Neutrophil (primary cell): Measurements from ENCODE around the gene ADAD2.

ENCODE experiments used
- H3K27ac ChIP-seq: fragments of 200-600 bp; sonication (generic); 2 replicates; pipeline ENCODE4 v1.5.1; 2016; ENCODE audit warnings: mild to moderate bottlenecking, moderate library complexity
- H3K27me3 ChIP-seq: fragments of 200-600 bp; sonication (generic); 2 replicates; pipeline ENCODE4 v1.6.0; 2016; ENCODE audit warnings: mild to moderate bottlenecking
- H3K36me3 ChIP-seq: fragments of 200-600 bp; sonication (generic); 2 replicates; pipeline ENCODE4 v1.5.1; 2017
- H3K4me1 ChIP-seq, 2 experiments: fragments of 200-600 bp in 1 of 2; sonication (generic) in 1 of 2; 1 replicate in 1 of 2; 2 replicates in 1 of 2; pipeline versions ENCODE4 v1.5.1 to v1.6.1; 2013 to 2016; ENCODE audit warnings: low read depth in 1 of 2, low read length in 1 of 2, mild to moderate bottlenecking in 1 of 2, moderate library complexity in 1 of 2; ENCODE audit not compliant: control insufficient read depth in 1 of 2, insufficient read depth in 1 of 2
- H3K4me3 ChIP-seq, 2 experiments: fragments of 200-600 bp in 1 of 2; sonication (generic) in 1 of 2; 1 replicate in 1 of 2; 2 replicates in 1 of 2; pipeline ENCODE4 v1.5.1; 2013 to 2016; ENCODE audit warnings: low read depth in 1 of 2, low read length in 1 of 2, mild to moderate bottlenecking in 1 of 2, moderate library complexity in 1 of 2
- H3K9me3 ChIP-seq: fragments of 200-600 bp; sonication (generic); 2 replicates; pipeline ENCODE4 v1.5.1; 2016
- TF ChIP-seq, protein P1 (sequence below): fragments of 200-600 bp; sonication (generic); IDR thresholded peaks from 2 replicates; pipeline ENCODE4 v1.5.1; 2016; ENCODE audit warnings: antibody characterized with exemption

ADAD2 gene

DNA sequence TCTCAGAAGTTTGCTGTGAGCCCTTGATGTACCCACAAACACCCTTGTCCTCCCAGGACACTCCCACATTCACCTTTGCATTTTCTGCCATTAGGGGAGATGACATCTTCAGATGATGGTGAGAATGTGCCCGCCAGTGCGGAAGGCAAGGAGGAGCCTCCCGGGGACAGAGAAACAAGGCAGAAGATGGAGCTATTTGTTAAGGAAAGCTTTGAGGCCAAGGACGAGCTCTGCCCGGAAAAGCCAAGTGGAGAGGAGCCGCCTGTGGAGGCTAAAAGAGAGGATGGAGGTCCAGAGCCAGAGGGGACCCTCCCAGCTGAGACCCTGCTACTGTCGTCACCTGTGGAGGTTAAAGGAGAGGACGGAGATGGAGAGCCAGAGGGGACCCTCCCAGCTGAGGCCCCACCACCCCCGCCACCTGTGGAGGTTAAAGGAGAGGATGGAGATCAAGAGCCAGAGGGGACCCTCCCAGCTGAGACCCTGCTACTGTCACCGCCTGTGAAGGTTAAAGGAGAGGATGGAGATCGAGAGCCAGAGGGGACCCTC lies 21.1 kb upstream of the ADAD2 start:
- H3K27ac ChIP-seq: no peak overlapping the region
- TF ChIP-seq, protein P1, sequence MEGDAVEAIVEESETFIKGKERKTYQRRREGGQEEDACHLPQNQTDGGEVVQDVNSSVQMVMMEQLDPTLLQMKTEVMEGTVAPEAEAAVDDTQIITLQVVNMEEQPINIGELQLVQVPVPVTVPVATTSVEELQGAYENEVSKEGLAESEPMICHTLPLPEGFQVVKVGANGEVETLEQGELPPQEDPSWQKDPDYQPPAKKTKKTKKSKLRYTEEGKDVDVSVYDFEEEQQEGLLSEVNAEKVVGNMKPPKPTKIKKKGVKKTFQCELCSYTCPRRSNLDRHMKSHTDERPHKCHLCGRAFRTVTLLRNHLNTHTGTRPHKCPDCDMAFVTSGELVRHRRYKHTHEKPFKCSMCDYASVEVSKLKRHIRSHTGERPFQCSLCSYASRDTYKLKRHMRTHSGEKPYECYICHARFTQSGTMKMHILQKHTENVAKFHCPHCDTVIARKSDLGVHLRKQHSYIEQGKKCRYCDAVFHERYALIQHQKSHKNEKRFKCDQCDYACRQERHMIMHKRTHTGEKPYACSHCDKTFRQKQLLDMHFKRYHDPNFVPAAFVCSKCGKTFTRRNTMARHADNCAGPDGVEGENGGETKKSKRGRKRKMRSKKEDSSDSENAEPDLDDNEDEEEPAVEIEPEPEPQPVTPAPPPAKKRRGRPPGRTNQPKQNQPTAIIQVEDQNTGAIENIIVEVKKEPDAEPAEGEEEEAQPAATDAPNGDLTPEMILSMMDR: no peak

DNA sequence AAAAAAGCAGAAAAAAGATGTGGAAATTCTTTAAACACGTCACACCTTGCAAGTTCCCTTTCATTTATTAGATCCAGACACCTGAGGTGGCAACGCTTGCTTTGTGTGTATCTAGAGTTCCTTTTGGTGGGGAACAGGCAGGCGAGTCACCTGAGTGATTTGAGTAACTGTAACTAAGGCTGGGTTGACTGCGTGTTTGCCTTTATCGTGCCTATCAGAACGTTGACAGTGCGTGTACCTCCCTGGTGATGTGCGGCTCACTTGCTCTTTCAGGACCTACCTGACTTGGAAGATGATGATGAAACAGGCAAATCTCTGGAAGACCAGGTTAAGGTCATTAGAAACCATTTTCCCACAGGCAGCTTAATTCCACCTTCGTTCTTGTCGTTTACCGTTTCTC lies 16.6 kb upstream of the ADAD2 start:
- TF ChIP-seq, protein P1: no peak
- H3K4me3 ChIP-seq: no peak overlapping the region
- no peaks in the 10 kb centered on the region for H3K27me3 ChIP-seq
- H3K27ac ChIP-seq: no peak overlapping the region
- peaks cover 21% of the 10 kb centered on the region for H3K36me3 ChIP-seq
- H3K9me3 ChIP-seq: no peaks in the 10 kb centered on the region
- peaks cover 14 to 24% of the 10 kb centered on the region in 2 experiments for H3K4me1 ChIP-seq

More for the DNA sequence above, 21.1 kb upstream of the ADAD2 start:
- peaks cover 30% of the 10 kb centered on the region for H3K27me3 ChIP-seq
- H3K9me3 ChIP-seq: no peaks in the 10 kb centered on the region
- H3K36me3 ChIP-seq: no peaks in the 10 kb centered on the region
- no peak overlapping the region for H3K4me3 ChIP-seq
- peaks cover 0 to 6% of the 10 kb centered on the region in 2 experiments for H3K4me1 ChIP-seq

DNA sequence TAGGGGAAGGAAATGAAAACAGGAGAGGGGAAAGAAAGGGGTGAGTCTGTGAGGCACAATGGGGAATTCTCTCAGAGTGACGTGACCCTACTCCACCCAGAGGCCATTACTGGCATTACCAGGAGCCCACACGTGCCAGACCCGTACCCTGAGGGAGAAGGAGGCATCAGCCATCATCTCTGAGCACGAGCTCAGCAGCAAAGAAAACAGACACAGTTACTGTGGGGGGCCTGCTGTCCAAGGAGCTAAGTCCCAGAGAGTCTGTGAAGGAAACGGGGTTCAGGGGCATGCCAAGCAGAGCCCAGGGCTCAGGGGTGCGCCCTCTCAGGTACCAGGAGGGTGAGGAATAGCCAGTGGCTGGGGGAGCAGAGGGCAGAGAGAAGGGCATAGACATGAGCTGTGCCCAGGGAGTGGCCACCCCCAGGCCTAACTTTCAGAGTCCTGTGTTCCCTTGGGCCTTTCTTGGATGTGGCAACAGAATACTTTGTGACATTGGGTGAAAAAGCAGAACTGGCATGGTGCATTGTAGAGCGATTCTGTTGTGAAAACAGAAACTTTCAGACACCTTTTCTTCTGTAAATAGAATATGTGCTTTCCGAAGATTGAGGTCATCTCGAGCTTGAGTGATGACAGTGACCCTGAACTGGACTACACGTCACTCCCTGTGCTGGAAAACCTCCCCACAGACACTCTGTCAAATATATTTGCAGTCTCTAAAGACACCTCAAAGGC lies 15.4 kb upstream of the ADAD2 start:
- H3K4me3 ChIP-seq: no peak overlapping the region
- H3K27me3 ChIP-seq: no peaks in the 10 kb centered on the region
- H3K9me3 ChIP-seq: no peaks in the 10 kb centered on the region
- H3K4me1 ChIP-seq: peaks cover 14 to 24% of the 10 kb centered on the region in 2 experiments
- H3K27ac ChIP-seq: peak overlapping the region; percentile 65
- TF ChIP-seq, protein P1: peak; percentile 78
- H3K36me3 ChIP-seq: peaks cover 32% of the 10 kb centered on the region

DNA sequence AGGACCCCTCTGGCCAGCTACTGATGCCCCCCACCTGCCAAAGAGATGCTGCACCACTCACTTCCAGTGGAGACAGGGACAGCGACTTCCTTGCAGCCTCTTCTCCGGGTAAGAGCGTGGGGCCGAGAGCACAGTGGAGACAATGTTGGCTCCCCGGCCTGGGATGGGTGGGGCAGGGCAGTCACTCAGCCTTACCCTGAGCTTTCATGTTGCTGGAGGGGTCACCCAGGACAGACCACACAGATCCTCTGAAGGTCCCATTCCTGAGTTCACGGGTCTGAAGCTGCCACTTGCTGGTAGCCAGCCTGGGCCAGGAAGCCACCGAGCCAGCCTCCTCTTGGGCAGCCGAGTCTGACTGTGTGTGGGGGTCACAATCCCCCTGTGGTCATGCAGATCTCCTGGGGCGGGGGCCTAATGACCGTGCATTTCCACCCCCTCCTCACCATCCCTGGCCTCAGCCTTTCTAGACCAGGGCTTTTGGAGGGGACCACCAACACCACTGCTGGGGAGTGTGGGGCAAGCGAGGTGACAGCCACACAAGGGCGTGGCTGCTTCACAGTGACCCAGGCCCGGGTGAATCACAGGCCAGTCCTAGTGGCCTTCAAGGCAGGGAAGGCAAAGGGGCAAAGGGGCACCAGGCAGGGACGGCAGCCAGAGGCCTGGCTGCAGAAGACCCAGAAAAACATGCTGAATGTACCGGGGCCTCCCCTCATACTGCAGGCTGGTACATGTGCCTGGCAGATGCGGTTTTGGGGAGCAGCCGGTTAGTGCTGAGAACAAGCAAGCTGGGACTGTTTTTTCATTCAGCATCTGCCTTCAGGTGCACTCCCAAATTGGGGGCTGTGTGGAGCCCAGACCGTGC lies 14.5 kb upstream of the ADAD2 start:
- H3K27ac ChIP-seq: peak overlapping the region; percentile 65
- no peaks in the 10 kb centered on the region for H3K9me3 ChIP-seq
- H3K27me3 ChIP-seq: no peaks in the 10 kb centered on the region
- H3K36me3 ChIP-seq: peaks cover 41% of the 10 kb centered on the region
- H3K4me3 ChIP-seq: no peak overlapping the region
- TF ChIP-seq, protein P1: no peak
- peaks cover 14 to 24% of the 10 kb centered on the region in 2 experiments for H3K4me1 ChIP-seq

DNA sequence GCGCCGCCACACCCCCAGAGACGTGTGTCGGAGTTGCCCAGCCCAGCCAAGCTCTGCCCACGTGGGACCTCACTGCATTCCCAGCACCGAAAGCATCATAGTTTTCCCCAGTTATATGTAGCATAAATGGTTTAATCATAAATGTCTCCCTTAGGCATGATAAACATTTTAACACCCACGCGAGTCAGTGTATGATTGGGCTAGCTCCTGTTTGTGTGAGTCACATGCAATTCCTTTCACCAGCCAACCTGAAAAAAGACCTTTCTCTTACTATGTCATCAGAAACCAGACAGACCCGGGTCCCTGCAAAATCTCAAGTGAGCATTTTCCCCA lies 13.2 kb upstream of the ADAD2 start:
- TF ChIP-seq, protein P1: no peak
- Histone ChIP-seq H3K4me3 (no peak overlapping the region), H3K27me3 (no peaks in the 10 kb centered on the region), H3K4me1 (peaks cover 14 to 24% of the 10 kb centered on the region in 2 experiments), H3K27ac (no peak overlapping the region), H3K36me3 (peaks cover 54% of the 10 kb centered on the region), H3K9me3 (no peaks in the 10 kb centered on the region)
